Thoracic aorta (tissue), 2 donors: ENCODE measurements around the gene PTGIS. TPM values are rescaled to one million over a fixed set of nuclear protein-coding genes. Genes with fewer than 3 reads are reported as not detected.

Experiments used
- ATAC-seq: fragments of 150-250 bp; one replicate; pipeline ENCODE4 v1.8.0; 2017; ENCODE audit warnings: low read depth; ENCODE audit not compliant: insufficient number of reproducible peaks, low FRiP score
- DNase-seq: peaks from one replicate; pipeline ENCODE4 v3.0.0-alpha.2; 2020; ENCODE audit warnings: low spot score
- H3K27ac ChIP-seq, 2 donors: fragments of 200-600 bp; sonication (generic); 1 replicate in 1 of 2; 2 replicates in 1 of 2; pipeline ENCODE4 v1.5.1; 2016; ENCODE audit warnings: mild to moderate bottlenecking in 2 of 2, moderate library complexity in 2 of 2
- H3K27me3 ChIP-seq: fragments of 200-600 bp; sonication (generic); replicated peaks from 2 replicates; pipeline ENCODE4 v1.6.0; 2016; ENCODE audit warnings: mild to moderate bottlenecking; ENCODE audit not compliant: insufficient read depth
- H3K36me3 ChIP-seq: fragments of 200-600 bp; sonication (generic); one replicate; pipeline ENCODE4 v1.5.1; 2016
- H3K4me1 ChIP-seq, 2 donors: fragments of 200-600 bp; sonication (generic); 1 replicate in 1 of 2; 2 replicates in 1 of 2; pipeline versions ENCODE4 v1.5.1 to v1.6.0; 2016; ENCODE audit warnings: low read depth in 2 of 2, mild to moderate bottlenecking in 1 of 2; ENCODE audit not compliant: control insufficient read depth in 1 of 2
- H3K4me3 ChIP-seq: fragments of 200-600 bp; sonication (generic); 2 replicates; pipeline ENCODE4 v1.5.1; 2016; ENCODE audit warnings: mild to moderate bottlenecking
- H3K9me3 ChIP-seq: fragments of 200-600 bp; sonication (generic); 2 replicates; pipeline ENCODE4 v1.5.1; 2016
- CTCF ChIP-seq: fragments of 200-600 bp; sonication (generic); IDR thresholded peaks from one replicate; pipeline ENCODE4 v1.5.1; 2019; ENCODE audit warnings: antibody characterized with exemption
- total RNA-seq, 2 donors: library from RNA; depleted of rRNA; stranded (reverse); fragments of >200 nt; gene quantifications; one replicate each; pipeline versions ENCODE4 v1.1.0 to v1.2.3, GENCODE V29; 2016

The PTGIS gene
- total RNA-seq, 2 donors from 2014 or later = 397 to 465 TPM

DNA sequence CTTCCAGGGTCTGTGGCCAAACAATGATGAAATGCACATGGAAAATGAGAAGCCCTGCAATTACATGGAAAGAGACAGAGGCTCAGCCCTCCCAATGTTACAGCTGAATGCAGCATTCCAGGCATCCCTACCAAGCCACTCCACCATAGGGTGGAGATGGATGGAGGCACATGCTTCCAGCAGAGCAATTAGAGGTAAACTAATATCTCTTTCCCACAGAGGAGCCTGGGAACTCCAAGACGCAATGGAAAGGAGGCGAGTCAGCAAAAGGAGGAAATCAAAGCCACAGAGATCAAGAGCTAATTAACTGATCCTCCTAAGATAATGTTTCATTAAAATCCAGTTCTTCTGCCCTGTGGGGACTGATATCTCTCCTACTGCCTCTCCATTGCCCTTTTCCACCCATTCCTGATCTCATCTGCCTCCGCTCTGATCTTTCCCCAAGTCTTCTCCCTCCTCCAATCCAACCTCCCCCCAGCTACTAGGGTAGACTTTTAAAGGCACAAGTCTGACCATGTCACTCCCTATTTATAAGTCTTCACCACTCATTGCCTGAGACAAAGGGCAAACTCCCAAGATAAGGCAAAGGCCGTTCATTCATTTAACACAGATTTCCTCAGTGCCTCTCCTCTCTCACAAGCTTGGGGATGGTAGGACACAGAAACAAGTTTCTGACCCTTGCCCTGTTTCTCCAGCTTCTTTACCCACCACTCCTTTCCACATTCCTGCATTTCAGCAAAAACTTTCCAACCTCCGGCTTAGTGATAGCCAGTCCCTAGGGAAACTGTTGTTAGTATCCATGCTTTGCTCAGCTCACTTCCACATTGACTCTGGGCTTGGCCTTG is 71.2 kb downstream of the PTGIS start:
- TF ChIP-seq CTCF = no peak
- H3K27ac ChIP-seq = no peak overlapping the region
- H3K36me3 ChIP-seq = no peaks in the 10 kb centered on the region
- no peak for DNase-seq
- no peaks in the 10 kb centered on the region for H3K9me3 ChIP-seq
- H3K4me1 ChIP-seq = no peaks in the 10 kb centered on the region
- no peaks in the 10 kb centered on the region for H3K27me3 ChIP-seq
- H3K4me3 ChIP-seq = no peak overlapping the region
- no peak for ATAC-seq

- no peak for DNase-seq
- no peaks in the 10 kb centered on the region for H3K27me3 ChIP-seq
- ATAC-seq = no peak
- H3K4me3 ChIP-seq = no peak overlapping the region
- no peaks in the 10 kb centered on the region for H3K36me3 ChIP-seq
- H3K4me1 ChIP-seq = no peaks in the 10 kb centered on the region
- no peak for TF ChIP-seq CTCF
- H3K9me3 ChIP-seq = no peaks in the 10 kb centered on the region
- no peak overlapping the region for H3K27ac ChIP-seq
Measured at GRCh38 chr20:49496043-49496442, 71.9 kb downstream of the PTGIS start.

DNA sequence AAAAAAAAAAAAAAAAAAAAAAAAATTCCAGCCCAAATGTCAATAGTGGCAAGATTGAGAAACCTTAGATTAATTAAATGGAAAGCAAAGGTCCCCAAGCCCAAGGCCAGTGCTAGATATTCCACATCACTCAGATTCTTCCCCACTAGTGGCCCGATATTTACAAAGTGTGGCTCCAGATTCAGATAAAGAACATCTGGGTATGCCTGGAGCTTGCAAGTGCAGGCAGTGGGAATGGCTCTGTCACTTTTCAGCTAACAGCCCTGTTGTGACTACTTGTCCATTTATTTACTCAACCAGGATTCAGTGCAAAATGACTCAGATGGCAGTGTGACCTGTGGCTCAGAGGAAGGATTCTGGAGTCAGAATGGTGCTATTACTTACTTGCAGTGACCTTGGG is 77.2 kb downstream of the PTGIS start:
- Histone ChIP-seq H3K9me3 (no peaks in the 10 kb centered on the region), H3K4me3 (no peak overlapping the region), H3K4me1 (no peaks in the 10 kb centered on the region), H3K36me3 (no peaks in the 10 kb centered on the region), H3K27me3 (no peaks in the 10 kb centered on the region), H3K27ac (no peak overlapping the region)
- ATAC-seq (no peak), DNase-seq (no peak)
- no peak for TF ChIP-seq CTCF

- Histone ChIP-seq H3K36me3 (no peaks in the 10 kb centered on the region), H3K9me3 (no peaks in the 10 kb centered on the region), H3K4me3 (no peak overlapping the region), H3K27ac (no peak overlapping the region), H3K27me3 (peaks cover 4% of the 10 kb centered on the region), H3K4me1 (peaks cover 0 to under 1% of the 10 kb centered on the region in 2 donors)
- TF ChIP-seq CTCF = no peak
- ATAC-seq = no peak
- no peak for DNase-seq
Measured at GRCh38 chr20:49489688-49490087, 78.2 kb downstream of the PTGIS start.

DNA sequence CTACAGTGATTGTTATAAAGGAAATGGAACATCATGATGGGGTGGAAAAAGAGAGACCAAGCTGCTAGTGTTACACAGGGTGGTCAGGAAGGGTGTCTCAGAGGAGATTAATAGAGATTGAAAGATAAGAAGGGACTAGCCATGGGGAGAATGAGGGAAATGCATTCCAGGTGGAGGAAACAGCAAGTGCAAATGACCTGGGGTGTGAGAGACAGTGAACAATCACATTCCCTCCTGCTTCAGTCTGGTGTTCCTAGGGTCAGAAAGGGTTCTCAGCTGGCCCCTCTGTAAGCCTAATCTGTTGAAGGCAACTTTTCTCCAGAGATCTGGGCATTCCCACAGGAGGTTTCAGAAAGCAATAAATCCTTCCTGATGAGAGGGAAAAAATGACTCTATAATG is 81.9 kb downstream of the PTGIS start:
- H3K4me3 ChIP-seq = no peak overlapping the region
- H3K4me1 ChIP-seq = peaks cover 16% of the 10 kb centered on the region in 2 donors
- no peak for ATAC-seq
- H3K27me3 ChIP-seq = peaks cover 4% of the 10 kb centered on the region
- H3K9me3 ChIP-seq = no peaks in the 10 kb centered on the region
- DNase-seq = no peak
- H3K36me3 ChIP-seq = no peaks in the 10 kb centered on the region
- no peak overlapping the region for H3K27ac ChIP-seq
- no peak for TF ChIP-seq CTCF
